GM12878 (cell line): ENCODE results near the gene TCF7L2.

Experiments
- BCL11A ChIP-seq: IDR thresholded peaks from 2 replicates; pipeline ENCODE4 v1.6.1; 2011; ENCODE audit warnings: low read depth, low read length
- ESRRA ChIP-seq: IDR thresholded peaks from 2 replicates; pipeline ENCODE4 v1.6.1; 2012; ENCODE audit warnings: mild to moderate bottlenecking, low read length, improper control_type of control experiment
- EZH2 ChIP-seq: IDR thresholded peaks from 2 replicates; pipeline ENCODE4 v1.6.1; 2012; ENCODE audit warnings: low read depth, mild to moderate bottlenecking, control low read depth, inconsistent platforms, low read length, borderline replicate concordance; ENCODE audit not compliant: control insufficient read depth
- JUND ChIP-seq: IDR thresholded peaks from 2 replicates; pipeline ENCODE4 v1.6.1; 2012; ENCODE audit warnings: low read depth, mild to moderate bottlenecking, low read length, improper control_type of control experiment, moderate library complexity
- MXI1 ChIP-seq: fragments of 150-350 bp; IDR thresholded peaks from 2 replicates; pipeline ENCODE4 v1.6.1; 2011; ENCODE audit warnings: low read depth, mild to moderate bottlenecking, inconsistent platforms, low read length, improper control_type of control experiment
- NR2C1 ChIP-seq: fragments of 450-650 bp; IDR thresholded peaks from 2 replicates; pipeline ENCODE4 v1.6.1; 2017; ENCODE audit warnings: antibody characterized with exemption, mild to moderate bottlenecking, moderate library complexity
- POLR2A ChIP-seq: IDR thresholded peaks from 2 replicates; pipeline ENCODE4 v1.6.1; 2011; ENCODE audit warnings: low read depth, mild to moderate bottlenecking, low read length
- RCOR1 ChIP-seq: conservative IDR thresholded peaks from 2 replicates; pipeline ENCODE4 v1.6.1; 2012; ENCODE audit warnings: low read depth, low read length, improper control_type of control experiment
- SMC3 ChIP-seq: IDR thresholded peaks from 2 replicates; pipeline ENCODE4 v1.6.1; 2011; ENCODE audit warnings: low read length, improper control_type of control experiment, borderline replicate concordance
- TF ChIP-seq, protein P1 (sequence below), 3 experiments: IDR thresholded peaks in 2 of 3; conservative IDR thresholded peaks in 1 of 3; 2 replicates each; pipeline ENCODE4 v1.5.1; 2011; ENCODE audit warnings: low read depth in 3 of 3, low read length in 3 of 3, mild to moderate bottlenecking in 3 of 3, control low read depth in 2 of 3, moderate library complexity in 2 of 3, inconsistent platforms in 1 of 3, mixed read lengths in 1 of 3; ENCODE audit not compliant: control insufficient read depth in 2 of 3, insufficient read depth in 1 of 3; ENCODE audit errors: extremely low read depth in 1 of 3
- TF ChIP-seq, protein P2 (sequence below): fragments of 450-650 bp; IDR thresholded peaks from 2 replicates; pipeline ENCODE4 v1.6.1; 2017; ENCODE audit warnings: mild to moderate bottlenecking

DNA sequence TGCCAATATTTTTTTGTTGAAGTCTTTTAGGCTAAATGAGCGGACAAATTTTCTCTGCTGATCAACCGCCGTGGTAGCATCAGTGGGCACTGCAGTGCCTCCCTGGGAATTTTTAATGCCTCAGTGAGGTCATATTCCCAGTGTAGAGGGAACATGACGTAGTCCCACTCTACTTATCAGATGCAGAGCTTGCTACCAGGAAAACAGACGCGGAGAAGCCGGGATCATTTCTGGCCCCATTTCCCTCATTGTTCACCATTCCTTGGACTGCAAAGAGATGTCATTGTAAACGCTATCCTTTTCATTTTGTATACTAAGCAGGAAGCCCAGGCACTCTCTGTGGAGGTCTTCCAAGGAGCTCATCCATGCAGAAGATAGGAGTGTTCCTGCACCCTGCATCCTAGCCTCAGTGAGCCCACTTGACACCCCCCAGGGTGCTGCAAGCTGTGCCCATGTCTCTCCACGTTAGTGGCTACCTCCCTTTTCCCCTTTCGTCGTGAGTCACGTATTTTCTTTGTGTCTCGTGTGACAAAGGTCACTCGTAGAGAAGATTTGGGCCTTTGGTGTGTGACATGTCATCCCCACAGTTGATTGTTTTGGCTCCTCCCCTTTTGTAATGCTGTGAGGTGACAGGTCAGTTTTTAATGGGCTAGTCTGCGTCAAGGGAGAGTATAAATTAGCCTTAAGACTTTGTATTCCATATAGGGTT lies 145.5 kb downstream of the TCF7L2 start:
- TF ChIP-seq SMC3 (no peak), JUND (no peak), POLR2A (no peak), EZH2 (no peak), NR2C1 (no peak), ESRRA (no peak), BCL11A (no peak), MXI1 (no peak), RCOR1 (no peak)
- TF ChIP-seq, protein P1, sequence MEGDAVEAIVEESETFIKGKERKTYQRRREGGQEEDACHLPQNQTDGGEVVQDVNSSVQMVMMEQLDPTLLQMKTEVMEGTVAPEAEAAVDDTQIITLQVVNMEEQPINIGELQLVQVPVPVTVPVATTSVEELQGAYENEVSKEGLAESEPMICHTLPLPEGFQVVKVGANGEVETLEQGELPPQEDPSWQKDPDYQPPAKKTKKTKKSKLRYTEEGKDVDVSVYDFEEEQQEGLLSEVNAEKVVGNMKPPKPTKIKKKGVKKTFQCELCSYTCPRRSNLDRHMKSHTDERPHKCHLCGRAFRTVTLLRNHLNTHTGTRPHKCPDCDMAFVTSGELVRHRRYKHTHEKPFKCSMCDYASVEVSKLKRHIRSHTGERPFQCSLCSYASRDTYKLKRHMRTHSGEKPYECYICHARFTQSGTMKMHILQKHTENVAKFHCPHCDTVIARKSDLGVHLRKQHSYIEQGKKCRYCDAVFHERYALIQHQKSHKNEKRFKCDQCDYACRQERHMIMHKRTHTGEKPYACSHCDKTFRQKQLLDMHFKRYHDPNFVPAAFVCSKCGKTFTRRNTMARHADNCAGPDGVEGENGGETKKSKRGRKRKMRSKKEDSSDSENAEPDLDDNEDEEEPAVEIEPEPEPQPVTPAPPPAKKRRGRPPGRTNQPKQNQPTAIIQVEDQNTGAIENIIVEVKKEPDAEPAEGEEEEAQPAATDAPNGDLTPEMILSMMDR (IDR thresholded peaks at IDR 0.05 in 2 of 3, conservative IDR thresholded peaks at IDR 0.05 in 1 of 3; ENCODE audit: control insufficient read depth in 2 of 3, extremely low read depth in 1 of 3, insufficient read depth in 1 of 3, low read depth in 3 of 3, low read length in 3 of 3), result no peak
- TF ChIP-seq, protein P2, sequence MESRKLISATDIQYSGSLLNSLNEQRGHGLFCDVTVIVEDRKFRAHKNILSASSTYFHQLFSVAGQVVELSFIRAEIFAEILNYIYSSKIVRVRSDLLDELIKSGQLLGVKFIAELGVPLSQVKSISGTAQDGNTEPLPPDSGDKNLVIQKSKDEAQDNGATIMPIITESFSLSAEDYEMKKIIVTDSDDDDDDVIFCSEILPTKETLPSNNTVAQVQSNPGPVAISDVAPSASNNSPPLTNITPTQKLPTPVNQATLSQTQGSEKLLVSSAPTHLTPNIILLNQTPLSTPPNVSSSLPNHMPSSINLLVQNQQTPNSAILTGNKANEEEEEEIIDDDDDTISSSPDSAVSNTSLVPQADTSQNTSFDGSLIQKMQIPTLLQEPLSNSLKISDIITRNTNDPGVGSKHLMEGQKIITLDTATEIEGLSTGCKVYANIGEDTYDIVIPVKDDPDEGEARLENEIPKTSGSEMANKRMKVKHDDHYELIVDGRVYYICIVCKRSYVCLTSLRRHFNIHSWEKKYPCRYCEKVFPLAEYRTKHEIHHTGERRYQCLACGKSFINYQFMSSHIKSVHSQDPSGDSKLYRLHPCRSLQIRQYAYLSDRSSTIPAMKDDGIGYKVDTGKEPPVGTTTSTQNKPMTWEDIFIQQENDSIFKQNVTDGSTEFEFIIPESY, result no peak
